HG03066 (cell line): ENCODE measurements around the gene PPARG.
A peak's percentile ranks its signal among the peaks of the same experiment; 100 is the strongest.
"Not testable (repeated sequence)": the region's sequence is repeated elsewhere in the genome, so short reads cannot be mapped to it uniquely, and the experiment has no call there.

Experiments used
- ATAC-seq: cut with Tn5 transposase; IDR thresholded peaks from one replicate; pipeline ENCODE4 v1.9.1; 2021; ENCODE audit warnings: low read depth; ENCODE audit not compliant: unreplicated experiment

PPARG gene

DNA sequence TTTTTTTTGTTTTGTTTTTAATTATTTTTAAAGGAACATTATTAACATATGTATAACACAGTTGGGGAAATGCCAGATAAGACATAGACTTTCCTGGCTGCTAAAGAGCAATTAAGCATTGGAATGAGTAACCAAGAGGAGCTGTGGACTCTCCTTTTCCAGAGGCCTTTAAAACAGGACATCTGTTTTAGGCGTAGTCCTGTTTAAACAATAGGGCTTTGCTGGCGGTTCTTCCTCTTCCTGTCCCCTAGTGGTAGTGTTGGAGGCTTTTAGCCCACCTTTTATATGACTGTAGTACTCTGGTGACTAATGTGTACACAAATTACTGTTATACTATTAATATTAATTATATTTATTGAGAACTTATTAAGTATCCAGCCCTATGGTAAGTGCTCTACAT, 81.9 kb downstream of the PPARG start:
- no peak for ATAC-seq

DNA sequence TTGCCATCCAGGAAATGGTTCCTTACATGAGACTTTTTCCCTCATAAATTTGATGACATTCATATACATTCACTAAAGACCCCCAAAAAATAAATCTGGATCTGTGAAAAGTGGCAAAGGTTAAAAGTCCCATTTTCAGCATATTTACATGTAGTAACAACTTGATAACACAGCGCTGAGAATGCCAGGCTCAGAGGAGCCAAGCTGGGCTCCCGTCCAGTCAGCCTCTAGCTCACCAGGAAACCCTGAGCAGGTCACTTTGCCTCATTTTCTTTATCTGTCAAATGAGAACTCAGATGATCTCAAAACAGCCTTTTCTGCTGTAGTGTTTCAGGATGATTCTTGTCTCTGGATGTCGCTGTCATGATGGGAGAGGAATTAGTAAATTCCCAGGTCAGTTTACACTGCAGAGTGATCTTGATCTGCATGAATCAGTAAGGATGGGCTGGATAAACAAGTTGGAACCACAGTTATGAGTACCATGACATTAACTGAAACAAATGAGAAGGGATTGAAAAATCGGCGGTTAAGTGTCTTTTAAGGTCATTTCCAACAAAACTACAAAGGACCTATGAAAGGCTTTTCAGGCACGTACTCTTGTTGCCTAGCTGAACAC, 82.8 kb downstream of the PPARG start:
- ATAC-seq, result no peak

DNA sequence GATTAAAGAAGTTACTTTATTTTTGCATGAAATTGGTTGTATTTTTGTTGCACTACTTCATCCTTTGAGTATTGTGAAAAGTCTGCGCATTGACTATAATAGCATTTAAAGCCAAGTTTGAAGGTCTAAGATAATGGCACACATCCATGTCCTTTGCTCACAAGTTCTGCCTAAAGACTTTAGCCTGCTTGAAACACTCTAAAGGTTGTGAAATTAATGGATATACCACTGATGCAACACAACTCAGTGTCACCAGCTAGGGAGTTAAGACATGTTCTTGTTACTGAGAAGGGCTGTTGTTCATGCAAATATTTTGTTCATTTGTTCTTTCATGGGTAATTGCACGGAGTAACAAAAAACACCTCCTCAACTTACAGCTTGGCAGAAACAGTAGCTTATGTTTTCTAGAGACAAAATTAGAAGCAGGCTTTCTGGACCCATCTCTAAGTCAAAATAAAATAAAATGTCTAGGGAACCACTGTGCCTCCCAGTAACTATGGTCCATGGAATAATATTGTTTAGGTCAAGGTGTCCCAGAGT, 83.9 kb downstream of the PPARG start:
- ATAC-seq, result no peak

DNA sequence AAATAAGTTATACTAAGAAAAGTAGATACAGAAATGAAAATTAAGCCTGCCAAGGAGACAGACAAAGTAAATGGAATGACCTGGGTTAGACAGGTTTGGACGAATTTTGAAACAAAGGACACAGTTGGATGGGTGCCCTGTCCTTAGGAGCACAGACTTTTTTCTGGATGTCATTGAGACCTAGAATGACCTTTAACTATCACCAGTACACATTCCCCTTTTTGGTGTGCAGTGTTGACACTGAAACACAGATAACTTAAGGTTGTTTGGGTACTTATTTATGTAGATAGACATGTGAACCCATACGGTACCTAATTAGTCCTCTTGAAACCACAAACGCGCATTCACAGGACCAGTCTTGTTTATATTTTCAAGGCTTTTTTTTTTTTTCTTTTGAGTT, 86.7 kb downstream of the PPARG start:
- ATAC-seq, result no peak

DNA sequence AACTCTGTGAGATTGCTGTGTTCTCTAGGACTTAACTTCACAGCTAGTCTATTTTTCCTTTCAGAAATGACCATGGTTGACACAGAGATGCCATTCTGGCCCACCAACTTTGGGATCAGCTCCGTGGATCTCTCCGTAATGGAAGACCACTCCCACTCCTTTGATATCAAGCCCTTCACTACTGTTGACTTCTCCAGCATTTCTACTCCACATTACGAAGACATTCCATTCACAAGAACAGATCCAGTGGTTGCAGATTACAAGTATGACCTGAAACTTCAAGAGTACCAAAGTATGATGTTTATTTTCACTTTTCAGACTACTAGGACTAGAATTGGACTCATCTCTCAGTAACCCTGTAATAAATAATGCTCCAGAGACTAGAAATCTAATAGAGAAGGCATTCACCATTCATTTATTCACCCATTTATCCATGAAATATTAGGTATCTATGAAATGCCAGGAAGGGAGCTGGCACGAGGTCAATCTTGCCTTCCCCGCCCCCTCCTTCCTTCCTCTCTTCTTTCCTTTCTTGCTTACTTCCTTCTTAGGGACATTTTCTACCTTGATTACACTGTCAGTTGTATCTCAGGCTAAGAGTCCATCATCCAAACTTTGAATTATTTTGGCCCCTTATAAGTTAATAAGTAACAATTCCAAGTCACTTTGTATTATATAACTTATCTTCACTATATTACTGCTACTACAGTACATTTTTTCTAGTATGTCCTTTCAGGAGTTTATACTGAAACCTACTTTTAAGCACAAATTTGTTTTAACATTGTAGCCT, 91.0 kb downstream of the PPARG start:
- no peak for ATAC-seq

DNA sequence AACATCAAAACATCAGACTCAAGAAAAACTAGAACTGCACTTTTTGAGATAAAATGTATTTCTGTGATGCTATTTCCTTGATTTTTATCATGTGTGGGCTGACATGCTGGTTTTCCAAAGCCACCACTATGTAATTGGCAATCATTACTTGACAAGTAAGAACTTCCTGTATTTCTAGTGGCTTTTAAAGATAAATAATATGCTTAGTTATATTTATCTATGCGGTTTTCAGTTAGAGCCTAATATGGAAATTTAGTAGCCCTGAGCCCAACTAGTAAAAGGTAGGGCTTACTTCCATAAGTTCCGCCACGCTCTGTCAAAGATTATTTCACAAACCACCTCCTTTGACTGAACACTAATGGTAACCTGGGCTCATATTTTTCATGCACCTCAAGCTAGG, 91.6 kb downstream of the PPARG start:
- ATAC-seq, result no peak

DNA sequence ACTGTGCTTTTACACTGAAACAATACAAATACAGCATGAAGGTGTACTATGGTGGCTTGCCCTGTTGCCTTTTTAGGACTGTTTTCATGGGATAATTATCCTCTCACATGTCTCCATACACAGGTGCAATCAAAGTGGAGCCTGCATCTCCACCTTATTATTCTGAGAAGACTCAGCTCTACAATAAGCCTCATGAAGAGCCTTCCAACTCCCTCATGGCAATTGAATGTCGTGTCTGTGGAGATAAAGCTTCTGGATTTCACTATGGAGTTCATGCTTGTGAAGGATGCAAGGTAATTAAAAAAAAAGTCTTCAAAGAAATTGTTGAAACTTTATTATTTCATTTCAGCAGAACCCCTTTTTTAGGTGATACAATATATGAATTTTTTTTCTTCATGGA, 92.3 kb downstream of the PPARG start:
- ATAC-seq, result no peak

DNA sequence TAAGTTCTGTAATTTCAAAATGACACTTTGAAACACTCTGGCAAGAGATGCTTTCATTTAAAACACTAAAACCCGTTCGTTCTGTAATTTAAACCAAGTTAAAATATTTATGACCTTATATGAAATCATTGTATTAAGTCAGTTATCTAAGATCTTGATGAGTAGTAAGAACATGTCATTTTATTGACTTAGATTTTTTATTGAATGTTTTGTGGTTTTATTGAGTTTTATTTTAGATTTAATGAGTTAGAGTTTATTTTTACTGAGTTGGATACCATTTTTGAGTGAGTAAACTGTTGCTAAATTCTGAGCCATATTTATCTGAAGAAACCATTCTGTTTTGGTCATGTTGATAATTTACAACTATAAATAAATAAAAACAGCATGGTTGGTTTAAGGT, 94.3 kb downstream of the PPARG start:
- no peak for ATAC-seq

DNA sequence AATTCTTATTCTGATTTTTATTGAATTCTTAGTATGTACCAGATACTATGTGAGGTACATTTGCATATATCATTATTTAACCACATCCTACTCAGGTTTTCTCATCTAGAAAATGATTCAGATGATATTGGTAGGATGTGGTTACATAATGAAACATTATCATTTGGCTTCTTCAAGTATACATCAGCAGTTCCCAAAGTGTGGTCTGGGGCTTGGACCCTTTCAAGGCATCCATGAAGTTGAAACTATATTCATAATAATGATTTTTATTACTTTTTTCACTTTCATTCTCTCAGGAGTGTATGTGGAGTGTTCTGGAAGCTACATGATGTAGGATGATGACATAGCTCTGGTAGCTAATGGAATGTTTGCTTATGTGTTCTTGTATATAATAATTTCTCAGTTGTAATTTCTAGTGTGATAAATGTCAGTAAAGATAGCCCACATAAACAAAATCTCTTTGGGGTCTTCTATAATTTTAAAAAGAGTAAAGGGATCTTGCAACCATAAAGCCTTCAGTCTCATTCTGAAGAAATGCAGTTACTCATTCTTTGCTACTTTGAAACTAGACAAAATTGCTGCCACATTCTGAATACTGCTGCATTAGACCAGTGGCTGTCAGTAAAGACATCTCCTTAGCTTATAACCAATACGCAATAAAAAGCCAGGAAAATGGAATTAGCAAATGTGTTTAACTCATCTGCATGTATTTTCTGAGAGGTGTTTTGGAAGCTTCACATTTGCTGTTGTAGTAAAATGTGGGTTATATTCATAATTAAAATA, 95.8 kb downstream of the PPARG start:
- no peak for ATAC-seq

DNA sequence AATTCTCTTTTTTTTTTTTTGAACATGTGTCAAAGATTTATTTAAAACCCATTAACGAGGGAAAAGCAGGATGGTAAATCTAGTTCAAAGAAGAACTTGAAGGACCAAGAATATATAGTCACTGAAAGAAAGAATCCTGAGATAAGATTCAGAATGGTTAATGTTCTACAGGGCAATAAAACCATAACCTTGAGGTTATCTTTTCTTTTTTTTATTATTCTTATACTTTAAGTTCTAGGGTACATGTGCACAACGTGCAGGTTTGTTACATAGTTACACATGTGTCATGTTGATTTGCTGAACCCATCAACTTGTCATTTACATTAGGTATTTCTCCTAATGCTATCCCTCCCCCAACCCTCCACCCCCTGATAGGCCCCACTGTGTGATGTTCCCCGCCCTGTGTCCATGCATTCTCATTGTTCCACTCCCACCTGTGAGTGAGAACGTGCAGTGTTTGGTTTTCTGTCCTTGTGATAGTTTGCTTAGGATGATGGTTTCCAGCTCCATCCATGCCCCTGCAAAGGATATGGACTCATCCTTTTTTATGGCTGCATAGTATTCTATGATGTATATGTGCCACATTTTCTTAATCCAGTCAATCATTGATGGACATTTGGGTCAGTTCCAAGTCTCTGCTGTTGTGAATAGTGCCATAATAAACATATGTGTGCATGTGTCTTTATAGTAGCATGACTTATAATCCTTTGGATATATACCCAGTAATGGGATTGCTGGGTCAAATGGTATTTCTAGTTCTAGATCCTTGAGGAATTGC, 97.8 kb downstream of the PPARG start:
- ATAC-seq, result not testable (repeated sequence)

DNA sequence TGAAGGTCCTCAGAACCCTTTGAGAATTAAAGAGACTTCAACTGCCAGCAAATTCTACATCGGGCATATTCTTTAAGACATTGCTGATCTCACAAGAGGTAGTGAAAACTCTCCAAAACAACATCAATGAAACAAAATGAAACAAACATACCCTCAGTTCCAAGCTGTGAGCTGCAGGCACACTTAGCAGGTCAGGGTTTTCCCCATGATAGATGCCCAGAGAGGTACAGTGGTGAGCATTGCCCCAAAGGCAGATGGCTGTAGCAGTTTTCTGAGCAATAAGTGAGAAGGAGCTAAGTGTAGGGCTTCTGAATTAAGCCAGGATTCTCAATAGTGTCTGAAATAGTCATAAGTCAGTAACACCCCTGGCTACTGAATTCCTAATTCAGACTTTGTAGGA, 99.3 kb downstream of the PPARG start:
- ATAC-seq, result no peak

DNA sequence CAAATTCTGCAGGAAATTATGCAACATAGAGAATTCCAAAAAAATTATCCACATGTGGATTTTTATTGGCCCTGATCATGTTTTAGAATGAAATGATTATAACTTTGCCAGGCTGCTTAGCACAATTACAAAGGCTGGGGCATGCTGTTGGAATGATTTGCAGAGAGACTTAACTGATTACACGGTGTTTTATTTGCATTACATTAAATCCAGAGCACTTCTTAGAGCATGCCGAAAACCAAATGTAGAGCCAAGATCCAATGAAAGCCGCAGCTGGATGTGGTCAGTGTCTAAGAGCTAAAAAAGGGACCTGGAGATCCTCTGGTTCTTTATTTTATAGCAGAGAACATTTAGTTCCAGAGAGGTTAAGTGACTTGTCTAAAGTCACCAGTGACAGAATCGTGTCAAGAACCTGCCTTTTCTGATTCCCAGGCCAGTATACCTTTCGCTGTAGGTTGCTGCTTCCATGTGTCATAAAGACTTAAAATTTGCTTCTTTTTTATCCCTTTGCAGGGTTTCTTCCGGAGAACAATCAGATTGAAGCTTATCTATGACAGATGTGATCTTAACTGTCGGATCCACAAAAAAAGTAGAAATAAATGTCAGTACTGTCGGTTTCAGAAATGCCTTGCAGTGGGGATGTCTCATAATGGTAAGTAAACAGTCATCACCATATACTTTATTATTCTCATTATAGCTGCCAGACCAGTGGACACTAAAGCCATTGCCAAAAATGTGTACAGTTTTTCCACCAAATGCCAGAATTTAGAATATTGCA, 103.4 kb downstream of the PPARG start:
- ATAC-seq, result no peak

DNA sequence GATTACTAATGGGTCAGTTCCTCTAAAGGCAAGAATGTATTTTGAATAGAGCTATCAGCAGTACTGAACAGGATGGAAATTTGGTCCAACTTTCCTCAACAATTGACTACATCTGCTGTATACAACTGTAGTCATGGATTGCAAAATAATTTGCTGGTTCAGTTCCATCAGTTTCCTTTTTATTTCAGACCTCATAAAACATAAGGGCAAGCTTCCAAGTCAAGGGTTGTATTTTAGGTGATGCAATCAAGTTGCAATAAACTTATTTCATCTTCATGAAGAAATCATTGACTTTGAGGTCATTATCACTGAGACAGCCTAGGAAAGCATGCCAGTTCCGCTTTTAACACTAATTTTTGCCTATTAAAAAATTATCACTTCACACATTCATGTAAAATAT, 105.0 kb downstream of the PPARG start:
- no peak for ATAC-seq

DNA sequence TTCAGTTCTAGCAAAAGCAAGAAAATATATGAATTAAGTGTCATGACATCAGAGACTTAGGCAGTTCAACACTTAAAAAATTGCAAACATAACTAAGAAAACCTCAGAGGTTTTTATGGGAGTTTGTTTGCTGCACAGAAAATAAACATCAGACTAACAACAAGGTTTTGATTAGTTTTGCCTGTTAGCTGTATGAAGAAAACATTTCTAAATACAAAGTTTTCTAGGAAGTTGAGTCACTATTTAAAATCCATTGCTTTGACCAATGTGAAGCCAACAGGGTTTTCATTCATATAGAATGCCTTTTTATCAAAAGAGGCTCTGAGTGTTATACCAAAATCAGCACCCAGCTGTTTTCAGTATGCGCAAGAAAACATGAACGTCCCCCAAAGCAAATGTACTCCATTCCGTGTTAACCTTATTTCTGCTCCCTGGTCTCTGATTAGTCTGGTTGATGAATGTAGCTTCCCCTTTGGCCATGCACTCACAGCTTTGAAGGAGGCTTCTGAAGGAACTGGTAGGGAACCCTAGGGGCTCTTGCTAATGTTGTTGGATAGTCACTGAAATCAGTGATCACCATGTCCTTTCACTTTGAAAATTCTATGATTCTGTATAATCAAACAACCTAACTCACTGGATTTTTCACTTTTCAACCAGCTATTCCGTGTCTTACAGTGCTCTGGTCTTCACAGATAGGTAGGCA, 105.8 kb downstream of the PPARG start:
- peak; percentile 16 for ATAC-seq

DNA sequence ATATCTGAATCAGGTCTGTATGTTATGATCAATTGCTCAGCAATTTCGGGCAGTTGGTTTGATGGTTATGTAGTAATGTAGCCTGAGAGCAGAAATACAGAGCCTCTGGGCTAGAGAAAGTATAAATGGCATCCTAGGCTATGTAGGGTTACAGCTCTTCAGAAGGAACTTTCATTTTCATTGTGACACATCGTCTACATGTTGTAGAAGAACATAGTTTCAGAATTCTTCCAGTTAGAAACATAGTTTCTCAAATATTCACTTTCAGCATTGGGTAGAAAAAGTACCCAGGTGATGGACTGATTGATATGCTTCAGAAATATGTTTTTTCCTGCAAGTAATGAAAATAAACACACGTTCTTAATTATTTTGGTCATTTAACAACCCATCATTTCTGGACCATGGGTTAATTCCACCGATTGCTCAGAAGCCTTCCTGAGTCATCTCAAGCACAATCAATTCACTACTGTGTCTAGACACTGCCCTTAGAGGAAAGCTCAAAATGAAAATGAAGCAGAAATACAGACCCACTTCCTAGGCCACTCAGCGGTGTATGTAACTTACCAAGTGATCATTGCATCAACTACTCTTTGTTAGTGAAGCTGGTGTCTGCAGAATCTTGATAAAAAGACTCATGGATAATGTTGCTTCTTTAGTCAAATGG, 106.6 kb downstream of the PPARG start:
- ATAC-seq, result peak; percentile 96

DNA sequence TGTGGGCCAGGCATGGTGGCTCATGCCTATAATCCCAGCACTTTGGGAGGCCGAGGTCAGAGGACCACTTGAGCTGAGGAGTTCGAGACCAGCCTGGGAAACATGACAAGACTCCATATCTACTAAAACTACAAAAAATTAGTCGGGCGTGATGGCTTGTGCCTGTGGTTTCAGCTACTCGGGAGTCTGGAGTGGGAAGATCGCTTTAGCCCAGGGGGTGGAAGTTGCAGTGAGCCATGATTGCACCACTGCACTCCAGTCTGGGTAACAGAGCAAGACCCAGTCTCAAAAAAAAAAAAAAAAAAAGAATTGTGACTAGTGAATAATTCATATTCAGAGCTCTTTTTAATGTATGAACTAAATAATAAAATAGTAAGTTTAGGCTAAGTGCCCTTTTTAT, 107.6 kb downstream of the PPARG start:
- no peak for ATAC-seq

DNA sequence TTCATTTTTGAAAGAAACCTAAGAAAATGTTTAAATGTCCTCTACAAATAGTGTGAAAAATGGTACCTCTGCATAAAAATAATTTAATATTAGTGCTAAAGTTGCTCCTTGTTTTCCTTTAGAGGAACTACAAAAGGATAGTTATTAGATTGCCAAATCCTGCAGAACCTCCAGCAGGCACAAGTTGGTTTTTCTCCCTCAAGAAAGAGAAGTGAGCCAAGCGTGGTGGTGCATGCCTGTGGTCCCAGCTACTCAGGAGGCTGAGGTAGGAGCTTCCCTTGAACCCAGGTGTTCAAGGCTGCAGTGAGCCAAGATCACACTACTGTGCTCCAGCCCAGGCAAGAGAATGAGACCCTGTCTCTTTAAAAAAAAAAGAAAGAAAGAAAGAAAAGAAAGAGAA, 110.4 kb downstream of the PPARG start:
- ATAC-seq, result no peak

DNA sequence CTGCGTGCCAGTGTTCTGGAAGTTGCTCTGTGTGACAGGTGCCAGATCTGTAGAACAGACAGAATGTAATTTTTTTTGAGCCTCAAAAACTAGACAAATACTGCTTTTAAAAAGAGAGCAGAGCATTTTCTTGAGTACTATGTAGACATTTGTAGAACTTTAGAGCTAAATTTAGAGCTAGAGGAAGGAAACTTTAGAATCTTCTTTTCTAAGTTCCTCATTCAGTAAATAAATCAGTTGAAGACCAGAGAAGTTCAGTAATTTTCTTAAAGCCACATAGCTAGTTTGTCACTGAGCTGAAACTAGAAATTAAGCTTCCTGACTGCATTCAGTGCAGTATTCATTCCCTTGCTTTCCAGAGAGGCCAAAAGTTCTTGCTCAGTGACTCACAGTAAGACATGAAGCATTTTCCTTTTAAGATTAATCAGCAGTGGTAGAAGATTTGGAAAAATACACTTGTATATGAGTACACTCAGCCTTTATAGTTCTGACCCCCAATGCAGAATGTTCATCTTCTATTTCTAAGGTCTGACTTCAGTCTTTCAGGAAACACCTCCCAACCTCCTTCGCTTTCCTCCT, 111.8 kb downstream of the PPARG start:
- no peak for ATAC-seq
